ENCODE results near the gene ZBTB20.

The ZBTB20 gene

DNA sequence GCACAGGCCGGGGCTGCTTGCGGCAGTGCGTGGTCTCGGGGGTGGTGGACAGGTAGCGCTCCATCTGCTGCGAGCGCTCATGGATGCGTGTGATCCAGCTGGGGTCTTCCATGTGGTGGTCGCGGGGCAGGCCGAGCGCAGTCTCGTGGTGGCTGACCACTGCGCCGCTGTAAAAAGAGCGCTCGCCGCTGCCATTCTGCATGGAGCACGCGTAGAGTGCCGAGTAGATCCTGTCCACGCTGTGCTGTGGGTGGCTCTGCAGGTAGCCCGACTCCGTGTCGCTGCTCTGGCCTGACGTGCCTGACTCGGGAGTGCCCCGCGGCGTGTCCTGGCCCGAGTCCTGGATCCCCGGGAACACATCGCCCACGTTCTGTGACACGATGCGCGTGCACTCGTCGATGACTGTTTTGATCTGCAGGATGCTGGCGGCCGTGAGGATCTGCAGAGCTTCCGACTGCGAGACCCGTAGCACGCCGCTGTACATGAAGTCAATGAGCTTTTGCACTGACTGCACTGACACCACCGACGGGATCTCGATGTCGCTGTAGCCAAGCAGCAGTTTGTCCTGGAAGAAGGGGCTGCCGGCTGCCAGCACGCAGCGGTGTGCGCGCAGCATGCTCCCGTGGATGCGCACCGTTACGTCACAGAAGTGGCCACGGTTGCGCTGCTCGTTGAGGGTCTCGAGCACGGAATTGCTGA, 795.8 kb downstream of the ZBTB20 start:
- no peak for DNase-seq (ENCODE audit: low spot score)
- TF ChIP-seq CTCF (IDR thresholded peaks at IDR 0.05; ENCODE audit: extremely low read depth, missing control alignments) = no peak

- TF ChIP-seq CTCF (IDR thresholded peaks at IDR 0.05; ENCODE audit: extremely low read depth, missing control alignments) = no peak
Measured at GRCh38 chr3:114350690-114351089, 796.4 kb downstream of the ZBTB20 start.

GRCh38 chr3:114350271-114350670, 796.8 kb downstream of the ZBTB20 start:
- no peak for DNase-seq (ENCODE audit: low spot score)
- no peak for TF ChIP-seq CTCF (IDR thresholded peaks at IDR 0.05; ENCODE audit: extremely low read depth, missing control alignments)

More at GRCh38 chr3:114350690-114351089, 796.4 kb downstream of the ZBTB20 start:
- no peak for DNase-seq (ENCODE audit: low spot score)

DNA sequence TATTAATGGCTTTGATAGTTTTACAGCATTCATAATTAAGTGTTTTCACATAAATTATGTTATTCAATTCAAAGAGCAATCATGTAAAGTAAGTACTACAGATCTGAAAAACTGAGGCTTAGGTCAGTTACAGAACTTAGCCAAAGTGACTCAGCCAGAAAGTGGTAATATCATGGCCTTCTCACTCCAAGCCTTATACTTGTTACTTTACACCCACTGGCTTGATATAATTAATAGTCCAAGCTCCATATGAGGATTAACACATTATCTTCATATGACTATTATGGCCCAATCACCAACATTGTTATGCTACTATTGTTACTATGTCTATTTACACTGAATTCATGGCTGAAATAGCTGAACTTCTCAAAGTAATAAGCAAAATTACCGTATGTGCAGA, 802.6 kb downstream of the ZBTB20 start:
- no peak for TF ChIP-seq CTCF (IDR thresholded peaks at IDR 0.05; ENCODE audit: extremely low read depth, missing control alignments)
- no peak for DNase-seq (ENCODE audit: low spot score)

- TF ChIP-seq CTCF (IDR thresholded peaks at IDR 0.05; ENCODE audit: extremely low read depth, missing control alignments) = no peak
Measured at GRCh38 chr3:114338651-114339357, 808.3 kb downstream of the ZBTB20 start.

DNA sequence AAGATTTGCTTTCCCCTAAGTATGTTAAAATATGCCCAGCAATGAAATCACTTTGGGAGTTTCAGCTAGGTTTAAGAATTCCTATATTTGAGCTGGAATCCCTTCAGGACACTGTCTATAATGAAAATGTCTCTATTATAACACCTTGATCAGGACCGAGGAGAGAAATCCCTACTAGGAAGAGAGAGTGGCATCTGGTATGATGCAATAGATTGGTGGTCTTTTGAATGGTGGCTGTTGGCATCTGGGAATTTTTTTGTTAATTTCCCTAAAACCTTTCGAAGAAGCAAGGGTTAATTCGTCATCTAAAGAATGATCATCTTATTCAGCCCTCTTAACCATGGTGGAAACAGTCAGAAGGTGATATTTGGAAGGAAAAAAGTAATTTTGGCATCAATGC, 810.2 kb downstream of the ZBTB20 start:
- no peak for TF ChIP-seq CTCF (IDR thresholded peaks at IDR 0.05; ENCODE audit: extremely low read depth, missing control alignments)
- no peak for DNase-seq (ENCODE audit: low spot score)

More at GRCh38 chr3:114338651-114339357, 808.3 kb downstream of the ZBTB20 start:
- DNase-seq (ENCODE audit: low spot score) = no peak

DNA sequence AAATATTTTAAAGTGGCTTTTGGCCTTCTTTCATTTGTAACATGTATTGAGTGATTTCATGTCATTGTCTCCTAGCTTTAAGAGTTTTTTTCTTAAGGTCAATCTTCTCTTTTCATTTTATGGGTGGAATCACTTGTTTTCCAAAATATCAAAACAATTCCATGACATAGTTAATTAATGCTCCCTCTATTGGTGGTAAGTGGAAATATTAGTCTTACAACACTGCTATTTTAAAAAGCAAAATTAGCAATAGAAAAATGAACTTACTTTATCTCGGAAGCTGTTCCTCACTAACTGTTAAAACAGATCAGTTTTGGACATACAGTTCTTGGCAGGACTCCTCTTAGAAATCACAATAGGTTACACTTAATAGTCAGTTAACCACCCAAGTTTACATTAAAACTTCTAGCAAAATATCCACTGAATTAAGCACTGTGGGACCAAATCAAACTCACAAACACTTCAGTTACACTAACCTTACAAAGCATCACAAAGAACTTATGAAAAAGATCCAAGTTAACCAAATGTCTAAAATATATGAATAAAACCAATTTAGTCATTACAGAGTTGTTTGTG, 810.9 kb downstream of the ZBTB20 start:
- no peak for TF ChIP-seq CTCF (IDR thresholded peaks at IDR 0.05; ENCODE audit: extremely low read depth, missing control alignments)

More for the DNA sequence above, 810.9 kb downstream of the ZBTB20 start:
- no peak for DNase-seq (ENCODE audit: low spot score)

Measured in GM20000 (cell line).